Calu3 (cell line): ENCODE measurements around the gene FTO. TPM values are rescaled to one million over a fixed set of nuclear protein-coding genes. Genes with fewer than 3 reads are reported as not detected.

Experiments
- BruUV-seq: library from RNA; stranded (reverse); fragments of 400-500 nt; replicated peaks from 2 replicates; lab custom pipeline; 2021; lab: Mats Ljungman, UMichigan
- CTCF ChIA-PET: fragments of 300-600 bp; sonication (Branson Sonifier 250); formaldehyde crosslinking; loops from one replicate; lab custom pipeline; 2022; ENCODE audit warnings: antibody characterized with exemption; lab: Charles Lee
- DNase-seq: peaks from one replicate; pipeline ENCODE4 v3.0.0; 2022
- H3K27ac Mint-ChIP-seq: one replicate; pipeline ENCODE4 v1.8.0; 2022; ENCODE audit warnings: mixed read lengths; ENCODE audit not compliant: unreplicated experiment
- H3K27me3 Mint-ChIP-seq: one replicate; pipeline ENCODE4 v1.8.0; 2022; ENCODE audit warnings: mixed read lengths; ENCODE audit not compliant: unreplicated experiment
- H3K36me3 Mint-ChIP-seq: one replicate; pipeline ENCODE4 v1.8.0; 2022; ENCODE audit warnings: mild to moderate bottlenecking, moderate library complexity, mixed read lengths; ENCODE audit not compliant: insufficient read depth, unreplicated experiment
- H3K4me1 Mint-ChIP-seq: one replicate; pipeline ENCODE4 v1.8.0; 2022; ENCODE audit warnings: mild to moderate bottlenecking, low read depth, mixed read lengths; ENCODE audit not compliant: unreplicated experiment
- H3K4me3 Mint-ChIP-seq: one replicate; pipeline ENCODE4 v1.8.0; 2022; ENCODE audit warnings: mild to moderate bottlenecking, low read depth, moderate library complexity, mixed read lengths; ENCODE audit not compliant: unreplicated experiment
- H3K9me3 Mint-ChIP-seq: one replicate; pipeline ENCODE4 v1.8.0; 2022; ENCODE audit warnings: low read depth, mixed read lengths; ENCODE audit not compliant: unreplicated experiment
- CTCF ChIP-seq: fragments of 200-600 bp; IDR thresholded peaks from one replicate; pipeline ENCODE4 v1.8.0; 2022; ENCODE audit warnings: antibody characterized with exemption; ENCODE audit not compliant: unreplicated experiment
- intact Hi-C: fragments of 100-400 bp; cut with micrococcal nuclease; formaldehyde crosslinking; loops from one replicate; pipeline ENCODE4 v1.10.0; 2022; ENCODE audit not compliant: unreplicated experiment
- total RNA-seq: library from RNA; stranded (reverse); gene quantifications from 2 replicates; pipeline ENCODE4 v1.2.3, GENCODE V29; 2022

The FTO gene
- total RNA-seq, 1 experiment from 2014 or later: 68.9 TPM

- DNase-seq: no peak
- Mint-ChIP-seq H3K9me3 (no peaks in the 10 kb centered on the region), H3K4me1 (peaks cover 33% of the 10 kb centered on the region), H3K36me3 (no peaks in the 10 kb centered on the region), H3K27ac (no peak overlapping the region), H3K27me3 (no peaks in the 10 kb centered on the region), H3K4me3 (no peak overlapping the region)
- intact Hi-C loops: no loop called here
- CTCF ChIA-PET: interaction anchor here (0.6 to 0.7 kb wide), 2 partner anchors 51 to 1523 kb away, joined by 3 to 6 read pairs; no protein-coding TSS in a partner anchor
- BruUV-seq: no TSS peak
- TF ChIP-seq CTCF: no peak
These were observed 101.2 kb downstream of the FTO start for GRCh38 chr16:53805113-53805512.

GRCh38 chr16:53805752-53806151, 101.8 kb downstream of the FTO start:
- intact Hi-C loops: no loop called here
- Mint-ChIP-seq H3K27me3 (no peaks in the 10 kb centered on the region), H3K9me3 (no peaks in the 10 kb centered on the region), H3K4me1 (peaks cover 33% of the 10 kb centered on the region), H3K27ac (no peak overlapping the region), H3K4me3 (no peak overlapping the region), H3K36me3 (no peaks in the 10 kb centered on the region)
- CTCF ChIA-PET: interaction anchor here (0.6 kb wide), 2 partner anchors 52 to 254 kb away, joined by 3 read pairs; no protein-coding TSS in a partner anchor
- no peak for TF ChIP-seq CTCF
- BruUV-seq: no TSS peak
- no peak for DNase-seq

GRCh38 chr16:53809088-53809932, 105.4 kb downstream of the FTO start:
- intact Hi-C loops: no loop called here
- Mint-ChIP-seq H3K27ac (no peak overlapping the region), H3K9me3 (no peaks in the 10 kb centered on the region), H3K4me1 (peaks cover 17% of the 10 kb centered on the region), H3K36me3 (no peaks in the 10 kb centered on the region), H3K27me3 (no peaks in the 10 kb centered on the region), H3K4me3 (no peak overlapping the region)
- CTCF ChIA-PET: interaction anchor here (0.9 kb wide), 1 partner anchor 13 kb away, joined by 4 read pairs; no protein-coding TSS in a partner anchor
- TF ChIP-seq CTCF: no peak
- no peak for DNase-seq
- no TSS peak for BruUV-seq

GRCh38 chr16:53812914-53813313, 109.0 kb downstream of the FTO start:
- Mint-ChIP-seq H3K27me3 (no peaks in the 10 kb centered on the region), H3K36me3 (no peaks in the 10 kb centered on the region), H3K9me3 (no peaks in the 10 kb centered on the region), H3K27ac (no peak overlapping the region), H3K4me1 (peaks cover 17% of the 10 kb centered on the region), H3K4me3 (no peak overlapping the region)
- no TSS peak for BruUV-seq
- TF ChIP-seq CTCF: no peak
- CTCF ChIA-PET: no interaction called here
- intact Hi-C loops: no loop called here
- no peak for DNase-seq
